NT2/D1 (cell line): ENCODE measurements around the gene RPN2.

Source experiments
- DNase-seq: peaks from one replicate; pipeline ENCODE4 v3.0.0-alpha.2; 2011; ENCODE audit warnings: low read depth, low spot score
- H3K27me3 ChIP-seq: 2 replicates; pipeline ENCODE4 v1.6.0; 2011; ENCODE audit warnings: mild to moderate bottlenecking; ENCODE audit not compliant: insufficient read length, insufficient read depth
- H3K36me3 ChIP-seq: 2 replicates; pipeline ENCODE4 v1.6.1; 2011; ENCODE audit warnings: mild to moderate bottlenecking, low read length, mixed read lengths; ENCODE audit not compliant: insufficient read depth, insufficient read length
- H3K4me1 ChIP-seq: 2 replicates; pipeline ENCODE4 v1.5.1; 2011; ENCODE audit not compliant: insufficient read depth, insufficient read length
- H3K4me3 ChIP-seq: 2 replicates; pipeline ENCODE4 v1.5.1; 2011; ENCODE audit warnings: low read depth; ENCODE audit not compliant: insufficient read length
- H3K9ac ChIP-seq: 2 replicates; pipeline ENCODE4 v1.6.0; 2011; ENCODE audit warnings: low read depth; ENCODE audit not compliant: insufficient read length
- H3K9me3 ChIP-seq: 2 replicates; pipeline ENCODE4 v1.5.1; 2011; ENCODE audit warnings: mild to moderate bottlenecking, low read length; ENCODE audit not compliant: insufficient read depth
- SUZ12 ChIP-seq: IDR thresholded peaks from 2 replicates; pipeline ENCODE4 v1.6.1; 2011; ENCODE audit not compliant: insufficient read length, insufficient read depth; ENCODE audit errors: extremely low read depth
- YY1 ChIP-seq: IDR thresholded peaks from 2 replicates; pipeline ENCODE4 v1.6.1; 2011; ENCODE audit not compliant: insufficient read length, insufficient read depth
- ZNF274 ChIP-seq: IDR thresholded peaks from 2 replicates; pipeline ENCODE4 v1.6.1; 2011; ENCODE audit warnings: mild to moderate bottlenecking, low read depth, low read length

The RPN2 gene

GRCh38 chr20:37162646-37163045 is 16.5 kb upstream of the RPN2 start:
- H3K9ac ChIP-seq = no peak overlapping the region
- H3K36me3 ChIP-seq = no peaks in the 10 kb centered on the region
- no peak overlapping the region for H3K4me3 ChIP-seq
- TF ChIP-seq YY1 (no peak), SUZ12 (no peak), ZNF274 (no peak)
- no peaks in the 10 kb centered on the region for H3K9me3 ChIP-seq
- H3K27me3 ChIP-seq = no peaks in the 10 kb centered on the region
- DNase-seq = no peak
- no peaks in the 10 kb centered on the region for H3K4me1 ChIP-seq

- Histone ChIP-seq H3K4me3 (no peak overlapping the region), H3K36me3 (no peaks in the 10 kb centered on the region), H3K4me1 (no peaks in the 10 kb centered on the region), H3K9me3 (no peaks in the 10 kb centered on the region), H3K9ac (no peak overlapping the region), H3K27me3 (no peaks in the 10 kb centered on the region)
- no peak for DNase-seq
- no peak for TF ChIP-seq SUZ12
- no peak for TF ChIP-seq ZNF274
- TF ChIP-seq YY1 = no peak
These were observed 15.1 kb upstream of the RPN2 start for GRCh38 chr20:37163832-37164554.

GRCh38 chr20:37165031-37165430 is 14.1 kb upstream of the RPN2 start:
- H3K9me3 ChIP-seq = no peaks in the 10 kb centered on the region
- H3K27me3 ChIP-seq = no peaks in the 10 kb centered on the region
- H3K9ac ChIP-seq = no peak overlapping the region
- no peaks in the 10 kb centered on the region for H3K36me3 ChIP-seq
- TF ChIP-seq SUZ12 (no peak), YY1 (no peak), ZNF274 (no peak)
- no peak overlapping the region for H3K4me3 ChIP-seq
- no peak for DNase-seq
- H3K4me1 ChIP-seq = no peaks in the 10 kb centered on the region

- no peaks in the 10 kb centered on the region for H3K9me3 ChIP-seq
- H3K9ac ChIP-seq = no peak overlapping the region
- no peak overlapping the region for H3K4me3 ChIP-seq
- DNase-seq = no peak
- no peaks in the 10 kb centered on the region for H3K4me1 ChIP-seq
- H3K27me3 ChIP-seq = no peaks in the 10 kb centered on the region
- H3K36me3 ChIP-seq = no peaks in the 10 kb centered on the region
- TF ChIP-seq YY1 = no peak
- TF ChIP-seq ZNF274 = no peak
- TF ChIP-seq SUZ12 = no peak
These were observed 12.3 kb upstream of the RPN2 start for GRCh38 chr20:37166867-37167266.

GRCh38 chr20:37172836-37173235 is 6.3 kb upstream of the RPN2 start:
- Histone ChIP-seq H3K9ac (no peak overlapping the region), H3K9me3 (no peaks in the 10 kb centered on the region), H3K4me1 (no peaks in the 10 kb centered on the region), H3K4me3 (no peak overlapping the region), H3K36me3 (no peaks in the 10 kb centered on the region), H3K27me3 (no peaks in the 10 kb centered on the region)
- no peak for DNase-seq
- TF ChIP-seq SUZ12 (no peak), ZNF274 (no peak), YY1 (no peak)

- Histone ChIP-seq H3K27me3 (no peaks in the 10 kb centered on the region), H3K4me1 (peaks cover 3% of the 10 kb centered on the region), H3K9ac (peak overlapping the region; percentile 98), H3K9me3 (no peaks in the 10 kb centered on the region), H3K36me3 (peaks cover 36% of the 10 kb centered on the region), H3K4me3 (peak overlapping the region; percentile 96)
- TF ChIP-seq YY1 = no peak
- DNase-seq = peak; percentile 2
These were observed 774 bp downstream of the RPN2 start for GRCh38 chr20:37179683-37180524.

- Histone ChIP-seq H3K4me3 (no peak overlapping the region), H3K9ac (no peak overlapping the region), H3K36me3 (peaks cover 79% of the 10 kb centered on the region), H3K27me3 (no peaks in the 10 kb centered on the region), H3K4me1 (peaks cover under 1% of the 10 kb centered on the region), H3K9me3 (no peaks in the 10 kb centered on the region)
- no peak for DNase-seq
- TF ChIP-seq YY1 = no peak
- TF ChIP-seq ZNF274 = no peak
- no peak for TF ChIP-seq SUZ12
These were observed 6.6 kb downstream of the RPN2 start for GRCh38 chr20:37185686-37186085.
